ENCODE measurements around the gene CPLX3. TPM values are rescaled to one million over a fixed set of nuclear protein-coding genes. Genes with fewer than 3 reads are reported as not detected.

CPLX3 gene
- total and polyA plus RNA-seq, 2 of the 8 experiments (the other 6 are each of a cell fraction or from before 2014, with no cell fraction given), result 0.17 TPM; not detected in 1

GRCh38 chr15:74802290-74802689 lies 24.1 kb upstream of the CPLX3 start:
- 86% methylated on average over 18 of the region's 20 CpGs; no CpG with 5 or more reads in 1 of the 2 experiments for WGBS, 2 experiments (ENCODE audit: extremely low coverage in 1 of 2, insufficient coverage in 1 of 2, insufficient read length in 1 of 2, insufficient replicate concordance in 2 of 2, low coverage in 1 of 2, low lambda C conversion rate in 2 of 2, missing lambda C conversion rate in 1 of 2)
- peaks cover 2 to 14% of the 10 kb centered on the region in 2 experiments for H4K20me1 ChIP-seq (replicated peaks in 1 of 2; ENCODE audit: control insufficient read depth in 1 of 2, insufficient read depth in 2 of 2, low read length in 2 of 2)
- no peak overlapping the region for H3K14ac ChIP-seq (ENCODE audit: insufficient read length)
- no peak overlapping the region for H2BK12ac ChIP-seq (ENCODE audit: low read depth, low read length)
- no peak overlapping the region for H3K18ac ChIP-seq (ENCODE audit: extremely low read depth, low read length)
- H3K9ac ChIP-seq (replicated peaks in 1 of 4; ENCODE audit: extremely low read depth in 1 of 4, low read depth in 3 of 4, low read length in 3 of 4), result no peak overlapping the region
- no peak overlapping the region for H3K4me2 ChIP-seq (ENCODE audit: insufficient read depth in 1 of 2, low read depth in 2 of 2, low read length in 2 of 2)
- no peak overlapping the region for H2BK20ac ChIP-seq (ENCODE audit: low read length)
- no peak overlapping the region for H2AFZ ChIP-seq (ENCODE audit: low read length)
- no peaks in the 10 kb centered on the region for H3K9me3 ChIP-seq (ENCODE audit: insufficient read depth in 2 of 2, low read depth in 1 of 2, low read length in 1 of 2)
- H4K8ac ChIP-seq (ENCODE audit: extremely low read depth, insufficient read depth, low read length), result no peak overlapping the region
- FAIRE-seq (no peak), DNase-seq (ENCODE audit: low read depth in 1 of 2, low spot score in 2 of 2) (no peak)
- no peak overlapping the region for H2BK120ac ChIP-seq (replicated peaks; ENCODE audit: low read depth, low read length)
- H3K23ac ChIP-seq (ENCODE audit: insufficient read length), result no peak overlapping the region
- H3K27ac ChIP-seq (ENCODE audit: low read depth, low read length), result no peak overlapping the region
- H2BK15ac ChIP-seq (ENCODE audit: low read length), result no peak overlapping the region
- H3K4me1 ChIP-seq (replicated peaks in 1 of 4; ENCODE audit: control insufficient read depth in 3 of 4, insufficient read depth in 4 of 4, low read length in 3 of 4), result peaks cover 0 to 5% (median 2%) of the 10 kb centered on the region in 4 experiments; a peak in 3 of 7 replicates
- no peak overlapping the region for H2BK5ac ChIP-seq (ENCODE audit: low read depth, low read length)
- no peak overlapping the region for H4K91ac ChIP-seq (replicated peaks; ENCODE audit: insufficient read length, low read length)
- no peak overlapping the region for H3K4me3 ChIP-seq (ENCODE audit: extremely low read depth in 1 of 4, insufficient read depth in 2 of 4, low read depth in 3 of 4, low read length in 4 of 4)
- H2AK5ac ChIP-seq (ENCODE audit: low read depth, low read length), result no peak overlapping the region
- H3K56ac ChIP-seq (replicated peaks; ENCODE audit: insufficient read length, low read depth, low read length), result no peak overlapping the region
- peaks cover 0 to 14% (median 0%) of the 10 kb centered on the region in 4 experiments; a peak in 1 of 8 replicates for H3K36me3 ChIP-seq (ENCODE audit: control insufficient read depth in 2 of 4, insufficient read depth in 4 of 4, low read length in 3 of 4)
- POLR2A ChIA-PET (ENCODE audit: partially characterized antibody), result no interaction called here
- CTCF ChIA-PET (ENCODE audit: partially characterized antibody), result interaction anchor here (0.9 to 17.1 kb wide), 4 partner anchors 9 to 148 kb away, joined by 3 to 543 read pairs (median 3); partner anchors contain the start of gene CSK
- H3K4ac ChIP-seq (replicated peaks; ENCODE audit: insufficient read length, low read depth, low read length), result no peak overlapping the region
- no peaks in the 10 kb centered on the region for H3K79me2 ChIP-seq (ENCODE audit: control insufficient read depth in 1 of 2, insufficient read depth in 2 of 2, low read length in 2 of 2)
- H3K27me3 ChIP-seq (replicated peaks in 1 of 4; ENCODE audit: control insufficient read depth in 3 of 4, extremely low read depth in 1 of 4, insufficient read depth in 3 of 4, low read length in 3 of 4), result no peaks in the 10 kb centered on the region
- no peaks in the 10 kb centered on the region for H3K23me2 ChIP-seq (ENCODE audit: low read depth, low read length)
- H3K79me1 ChIP-seq (ENCODE audit: low read depth, low read length), result no peaks in the 10 kb centered on the region
- no peak overlapping the region for H4K5ac ChIP-seq (ENCODE audit: insufficient read length, low read depth, low read length)

Data from H1 (cell line).